ENCODE data around the gene CYP2C19.
"Not testable (repeated sequence)": the region's sequence is repeated elsewhere in the genome, so short reads cannot be mapped to it uniquely, and the experiment has no call there.

CYP2C19 gene

GRCh38 chr10:94757916-94758315 is 4.6 kb upstream of the CYP2C19 start:
- Histone ChIP-seq H3K27me3 (replicated peaks) (no peaks in the 10 kb centered on the region), H3K36me3 (replicated peaks) (no peaks in the 10 kb centered on the region), H3K27ac (no peak overlapping the region), H3K4me3 (ENCODE audit: low read depth, low read length) (no peak overlapping the region)
- no peak for TF ChIP-seq CTCF (IDR thresholded peaks at IDR 0.05; ENCODE audit: low read depth, low read length, missing control alignments)
- in situ Hi-C loops (cut with HindIII; ENCODE audit: low pct_ligation_motif_present, low sequenced_read_pairs), result no loop called here
- DNase-seq, result no peak

- in situ Hi-C loops (cut with HindIII; ENCODE audit: low pct_ligation_motif_present, low sequenced_read_pairs), result no loop called here
- no peak overlapping the region for H3K27ac ChIP-seq
- H3K36me3 ChIP-seq (replicated peaks), result no peaks in the 10 kb centered on the region
- TF ChIP-seq CTCF (IDR thresholded peaks at IDR 0.05; ENCODE audit: low read depth, low read length, missing control alignments), result no peak
- DNase-seq, result no peak
- H3K27me3 ChIP-seq (replicated peaks), result no peaks in the 10 kb centered on the region
- no peak overlapping the region for H3K4me3 ChIP-seq (ENCODE audit: low read depth, low read length)
Observed at GRCh38 chr10:94760586-94761178, 1.8 kb upstream of the CYP2C19 start.

- H3K4me3 ChIP-seq (ENCODE audit: low read depth, low read length); H3K27me3 ChIP-seq (replicated peaks); H3K36me3 ChIP-seq (replicated peaks); DNase-seq; in situ Hi-C loops (cut with HindIII; ENCODE audit: low pct_ligation_motif_present, low sequenced_read_pairs); H3K27ac ChIP-seq: not testable (repeated sequence)
Observed at GRCh38 chr10:94775425-94775824, 12.9 kb downstream of the CYP2C19 start.

GRCh38 chr10:94777886-94778458 is 15.5 kb downstream of the CYP2C19 start:
- Histone ChIP-seq H3K27me3 (replicated peaks) (no peaks in the 10 kb centered on the region), H3K36me3 (replicated peaks) (no peaks in the 10 kb centered on the region), H3K27ac (no peak overlapping the region), H3K4me3 (ENCODE audit: low read depth, low read length) (no peak overlapping the region)
- TF ChIP-seq CTCF (IDR thresholded peaks at IDR 0.05; ENCODE audit: low read depth, low read length, missing control alignments), result no peak
- in situ Hi-C loops (cut with HindIII; ENCODE audit: low pct_ligation_motif_present, low sequenced_read_pairs), result no loop called here
- DNase-seq, result no peak

GRCh38 chr10:94780844-94781243 is 18.4 kb downstream of the CYP2C19 start:
- no peak for DNase-seq
- no peaks in the 10 kb centered on the region for H3K27me3 ChIP-seq (replicated peaks)
- in situ Hi-C loops (cut with HindIII; ENCODE audit: low pct_ligation_motif_present, low sequenced_read_pairs), result no loop called here
- H3K27ac ChIP-seq, result no peak overlapping the region
- no peak for TF ChIP-seq CTCF (IDR thresholded peaks at IDR 0.05; ENCODE audit: low read depth, low read length, missing control alignments)
- H3K4me3 ChIP-seq (ENCODE audit: low read depth, low read length), result no peak overlapping the region
- no peaks in the 10 kb centered on the region for H3K36me3 ChIP-seq (replicated peaks)

GRCh38 chr10:94784256-94784655 is 21.8 kb downstream of the CYP2C19 start:
- H3K36me3 ChIP-seq (replicated peaks), result no peaks in the 10 kb centered on the region
- H3K27me3 ChIP-seq (replicated peaks), result no peaks in the 10 kb centered on the region
- TF ChIP-seq CTCF (IDR thresholded peaks at IDR 0.05; ENCODE audit: low read depth, low read length, missing control alignments), result no peak
- no peak overlapping the region for H3K4me3 ChIP-seq (ENCODE audit: low read depth, low read length)
- H3K27ac ChIP-seq, result no peak overlapping the region
- no peak for DNase-seq
- in situ Hi-C loops (cut with HindIII; ENCODE audit: low pct_ligation_motif_present, low sequenced_read_pairs), result no loop called here
